NT2/D1 (cell line): Measurements from ENCODE around the gene STIM2.

Source experiments
- YY1 ChIP-seq: IDR thresholded peaks from 2 replicates; pipeline ENCODE4 v1.6.1; 2011; ENCODE audit not compliant: insufficient read length, insufficient read depth
- ZNF274 ChIP-seq: IDR thresholded peaks from 2 replicates; pipeline ENCODE4 v1.6.1; 2011; ENCODE audit warnings: mild to moderate bottlenecking, low read depth, low read length

DNA sequence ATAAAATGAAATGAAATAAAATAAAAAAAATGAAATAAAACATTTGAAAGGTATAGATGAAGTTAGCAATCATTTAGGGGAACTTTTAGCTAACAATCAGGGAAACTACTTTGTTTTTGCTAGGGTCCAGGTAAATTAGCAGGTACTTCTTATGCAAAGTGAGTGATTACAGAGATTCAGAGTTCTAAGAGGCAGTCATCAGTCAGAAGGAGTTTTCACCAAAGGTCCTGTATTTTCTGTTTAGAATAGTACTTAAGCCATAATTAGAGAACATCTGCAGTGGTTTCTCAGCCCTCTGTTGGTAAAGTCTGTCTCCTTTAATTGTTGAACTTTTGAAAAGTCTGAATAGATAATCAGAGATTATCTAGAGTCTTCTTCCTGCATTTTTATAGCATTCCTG, 50.6 kb downstream of the STIM2 start:
- TF ChIP-seq YY1 (no peak), ZNF274 (no peak)
